ENCODE measurements around the gene OVOL1. TPM values are rescaled to one million over a fixed set of nuclear protein-coding genes. Genes with fewer than 3 reads are reported as not detected.
A peak's percentile ranks its signal among the peaks of the same experiment; 100 is the strongest.
"Not testable (repeated sequence)": the region's sequence is repeated elsewhere in the genome, so short reads cannot be mapped to it uniquely, and the experiment has no call there.

The OVOL1 gene
- total RNA-seq, result under 1 TPM; 0.09 to 0.19 TPM

- H3K4me1 Mint-ChIP-seq, result peaks cover 20% of the 10 kb centered on the region
- H3K27me3 Mint-ChIP-seq, result peaks cover 41% of the 10 kb centered on the region
- CTCF ChIA-PET, result interaction anchor here (2.0 kb wide), 1 partner anchor 30 kb away, joined by 12 read pairs; no protein-coding TSS in a partner anchor
- intact Hi-C loops (cut with DNase I, micrococcal nuclease), result no loop called here
- H3K36me3 Mint-ChIP-seq (ENCODE audit: low read depth), result no peaks in the 10 kb centered on the region
- peak within 1 kb of the TSS; percentile 50 for H3K4me3 Mint-ChIP-seq
- peak; percentile 29 for DNase-seq
- no peak within 1 kb of the TSS for H3K27ac Mint-ChIP-seq
- H3K9me3 Mint-ChIP-seq (ENCODE audit: low read depth), result no peaks in the 10 kb centered on the region
- POLR2A ChIA-PET, result interaction anchor here (0.7 kb wide), 1 partner anchor 431 kb away, joined by 3 read pairs; no protein-coding TSS in a partner anchor
- ATAC-seq, result no peak
Measured at GRCh38 chr11:65786786-65787636, at the start of gene OVOL1. TSS of gene OVOL1 (plus strand) at chr11:65787063. CDS start at chr11:65787374, 311 bp downstream.

- intact Hi-C loops (cut with DNase I, micrococcal nuclease), result loop anchor here in 1 of 2 experiments (5.0 kb wide), 1 partner anchor 52 kb away; no protein-coding TSS in a partner anchor
- ATAC-seq (no peak), DNase-seq (no peak)
- ChIA-PET POLR2A (no interaction called here), CTCF (interaction anchor here (1.5 kb wide), 1 partner anchor 16 kb away, joined by 3 read pairs; no protein-coding TSS in a partner anchor)
- Mint-ChIP-seq H3K36me3 (ENCODE audit: low read depth) (no peaks in the 10 kb centered on the region), H3K27ac (no peak overlapping the region), H3K27me3 (peaks cover 20% of the 10 kb centered on the region), H3K4me3 (no peak overlapping the region), H3K9me3 (ENCODE audit: low read depth) (peaks cover 3% of the 10 kb centered on the region), H3K4me1 (no peaks in the 10 kb centered on the region)
Measured at GRCh38 chr11:65739022-65739421, 47.8 kb upstream of the OVOL1 start.

- intact Hi-C loops (cut with DNase I, micrococcal nuclease), result no loop called here
- Mint-ChIP-seq H3K27me3 (peaks cover 15% of the 10 kb centered on the region), H3K27ac (no peak overlapping the region), H3K4me1 (no peaks in the 10 kb centered on the region), H3K9me3 (ENCODE audit: low read depth) (peaks cover 3% of the 10 kb centered on the region), H3K36me3 (ENCODE audit: low read depth) (no peaks in the 10 kb centered on the region), H3K4me3 (no peak overlapping the region)
- no peak for ATAC-seq
- CTCF ChIA-PET, result interaction anchor here (1.1 to 1.2 kb wide), 2 partner anchors 29 to 30 kb away, joined by 3 to 4 read pairs; no protein-coding TSS in a partner anchor
- no peak for DNase-seq
- POLR2A ChIA-PET, result no interaction called here
Measured at GRCh38 chr11:65741185-65741584, 45.7 kb upstream of the OVOL1 start.

GRCh38 chr11:65742353-65742752, 44.5 kb upstream of the OVOL1 start:
- Mint-ChIP-seq H3K4me1 (no peaks in the 10 kb centered on the region), H3K36me3 (ENCODE audit: low read depth) (no peaks in the 10 kb centered on the region), H3K27ac (no peak overlapping the region), H3K27me3 (peaks cover 16% of the 10 kb centered on the region), H3K4me3 (no peak overlapping the region), H3K9me3 (ENCODE audit: low read depth) (no peaks in the 10 kb centered on the region)
- DNase-seq (no peak), ATAC-seq (no peak)
- POLR2A ChIA-PET, result no interaction called here
- intact Hi-C loops (cut with DNase I, micrococcal nuclease), result no loop called here
- CTCF ChIA-PET, result no interaction called here

GRCh38 chr11:65743681-65744025, 43.2 kb upstream of the OVOL1 start:
- Mint-ChIP-seq H3K4me3 (no peak overlapping the region), H3K4me1 (no peaks in the 10 kb centered on the region), H3K9me3 (ENCODE audit: low read depth) (no peaks in the 10 kb centered on the region), H3K27ac (no peak overlapping the region), H3K27me3 (peaks cover 14% of the 10 kb centered on the region), H3K36me3 (ENCODE audit: low read depth) (no peaks in the 10 kb centered on the region)
- ChIA-PET CTCF (interaction anchor here (1.5 kb wide), 1 partner anchor 36 kb away, joined by 4 read pairs; no protein-coding TSS in a partner anchor), POLR2A (interaction anchor here (0.6 kb wide), 1 partner anchor 16 kb away, joined by 3 read pairs; no protein-coding TSS in a partner anchor)
- ATAC-seq, result no peak
- no peak for DNase-seq
- intact Hi-C loops (cut with DNase I, micrococcal nuclease), result no loop called here

- ChIA-PET CTCF (interaction anchor here (0.7 to 1.5 kb wide), 5 partner anchors 15 to 140 kb away, joined by 3 to 4 read pairs (median 3); partner anchors contain the start of gene KAT5), POLR2A (interaction anchor here (0.6 kb wide), 1 partner anchor 15 kb away, joined by 3 read pairs; no protein-coding TSS in a partner anchor)
- DNase-seq, result peak; percentile 38
- Mint-ChIP-seq H3K4me1 (no peaks in the 10 kb centered on the region), H3K27me3 (peaks cover 14% of the 10 kb centered on the region), H3K4me3 (no peak overlapping the region), H3K9me3 (ENCODE audit: low read depth) (no peaks in the 10 kb centered on the region), H3K36me3 (ENCODE audit: low read depth) (no peaks in the 10 kb centered on the region), H3K27ac (no peak overlapping the region)
- intact Hi-C loops (cut with DNase I, micrococcal nuclease), result no loop called here
- no peak for ATAC-seq
Measured at GRCh38 chr11:65744026-65744698, 42.7 kb upstream of the OVOL1 start.

- H3K4me3 Mint-ChIP-seq, result no peak overlapping the region
Measured at GRCh38 chr11:65744699-65745042, 42.2 kb upstream of the OVOL1 start.

GRCh38 chr11:65745049-65745448, 41.8 kb upstream of the OVOL1 start:
- peaks cover 16% of the 10 kb centered on the region for H3K27me3 Mint-ChIP-seq
- ChIA-PET CTCF (interaction anchor here (0.7 to 1.5 kb wide), 3 partner anchors 14 to 140 kb away, joined by 3 to 4 read pairs (median 3); no protein-coding TSS in a partner anchor), POLR2A (no interaction called here)
- DNase-seq (no peak), ATAC-seq (no peak)
- no peaks in the 10 kb centered on the region for H3K36me3 Mint-ChIP-seq (ENCODE audit: low read depth)
- H3K27ac Mint-ChIP-seq, result no peak overlapping the region
- no peaks in the 10 kb centered on the region for H3K4me1 Mint-ChIP-seq
- H3K9me3 Mint-ChIP-seq (ENCODE audit: low read depth), result no peaks in the 10 kb centered on the region
- no peak overlapping the region for H3K4me3 Mint-ChIP-seq
- intact Hi-C loops (cut with DNase I, micrococcal nuclease), result loop anchor here in 1 of 2 experiments (5.0 kb wide), 1 partner anchor 63 kb away; no protein-coding TSS in a partner anchor

More at GRCh38 chr11:65744699-65745042, 42.2 kb upstream of the OVOL1 start:
- H3K27ac Mint-ChIP-seq, result no peak overlapping the region
- H3K36me3 Mint-ChIP-seq (ENCODE audit: low read depth), result no peaks in the 10 kb centered on the region
- no peaks in the 10 kb centered on the region for H3K4me1 Mint-ChIP-seq
- no peak for ATAC-seq
- DNase-seq, result no peak
- intact Hi-C loops (cut with DNase I, micrococcal nuclease), result loop anchor here in 1 of 2 experiments (5.0 kb wide), 1 partner anchor 62 kb away; no protein-coding TSS in a partner anchor
- H3K9me3 Mint-ChIP-seq (ENCODE audit: low read depth), result no peaks in the 10 kb centered on the region
- ChIA-PET POLR2A (no interaction called here), CTCF (interaction anchor here (0.7 to 1.5 kb wide), 5 partner anchors 14 to 140 kb away, joined by 3 to 4 read pairs (median 3); partner anchors contain the start of gene KAT5)
- peaks cover 14% of the 10 kb centered on the region for H3K27me3 Mint-ChIP-seq

- ATAC-seq; POLR2A ChIA-PET; H3K27ac Mint-ChIP-seq; CTCF ChIA-PET; H3K36me3 Mint-ChIP-seq (ENCODE audit: low read depth); H3K9me3 Mint-ChIP-seq (ENCODE audit: low read depth); H3K4me3 Mint-ChIP-seq; DNase-seq; H3K27me3 Mint-ChIP-seq; H3K4me1 Mint-ChIP-seq: not testable (repeated sequence)
- intact Hi-C loops (cut with DNase I, micrococcal nuclease), result loop anchor here in 1 of 2 experiments (10.0 kb wide), 1 partner anchor 53 kb away; no protein-coding TSS in a partner anchor
Measured at GRCh38 chr11:65762169-65762568, 24.7 kb upstream of the OVOL1 start.

- CTCF ChIA-PET; H3K27ac Mint-ChIP-seq; H3K4me3 Mint-ChIP-seq; POLR2A ChIA-PET; H3K36me3 Mint-ChIP-seq (ENCODE audit: low read depth); ATAC-seq; H3K9me3 Mint-ChIP-seq (ENCODE audit: low read depth); H3K27me3 Mint-ChIP-seq; DNase-seq; H3K4me1 Mint-ChIP-seq: not testable (repeated sequence)
- intact Hi-C loops (cut with DNase I, micrococcal nuclease), result loop anchor here in 1 of 2 experiments (10.0 kb wide), 1 partner anchor 52 kb away; no protein-coding TSS in a partner anchor
Measured at GRCh38 chr11:65762816-65763215, 24.0 kb upstream of the OVOL1 start.

- ChIA-PET POLR2A (no interaction called here), CTCF (no interaction called here)
- intact Hi-C loops (cut with DNase I, micrococcal nuclease), result loop anchor here in 1 of 2 experiments (10.0 kb wide), 1 partner anchor 50 kb away; no protein-coding TSS in a partner anchor
- Mint-ChIP-seq H3K36me3 (ENCODE audit: low read depth) (no peaks in the 10 kb centered on the region), H3K9me3 (ENCODE audit: low read depth) (no peaks in the 10 kb centered on the region), H3K27ac (no peak overlapping the region), H3K4me3 (no peak overlapping the region), H3K4me1 (peaks cover under 1% of the 10 kb centered on the region), H3K27me3 (peaks cover under 1% of the 10 kb centered on the region)
- ATAC-seq, result no peak
- DNase-seq, result no peak
Measured at GRCh38 chr11:65764434-65764833, 22.4 kb upstream of the OVOL1 start.
